Sigmoid colon (tissue), 7 donors: ENCODE measurements around the gene IDI1. TPM values are rescaled to one million over a fixed set of nuclear protein-coding genes. Genes with fewer than 3 reads are reported as not detected.
"Not testable (repeated sequence)": the region's sequence is repeated elsewhere in the genome, so short reads cannot be mapped to it uniquely, and the experiment has no call there.

Source experiments
- DNase-seq: peaks from one replicate; pipeline ENCODE4 v3.0.0-alpha.2; 2019
- H3K27ac ChIP-seq, 4 donors: fragments of 200-600 bp; sonication (generic); one replicate each; pipeline ENCODE4 v1.5.1; 2016 to 2019; ENCODE audit warnings: mild to moderate bottlenecking in 1 of 4
- H3K27me3 ChIP-seq, 3 donors: fragments of 200-600 bp; sonication (generic); one replicate each; pipeline ENCODE4 v1.5.1; 2019; ENCODE audit warnings: mild to moderate bottlenecking in 1 of 3
- H3K36me3 ChIP-seq, 4 donors: fragments of 200-600 bp; sonication (generic); one replicate each; pipeline ENCODE4 v1.5.1; 2016 to 2019
- H3K4me1 ChIP-seq, 4 donors: fragments of 200-600 bp; sonication (generic); one replicate each; pipeline ENCODE4 v1.5.1; 2017 to 2019
- H3K4me3 ChIP-seq, 4 donors: fragments of 200-600 bp; sonication (generic); one replicate each; pipeline ENCODE4 v1.5.1; 2017 to 2019; ENCODE audit warnings: mild to moderate bottlenecking in 2 of 4, moderate library complexity in 1 of 4
- H3K9me3 ChIP-seq, 4 donors: fragments of 200-600 bp in 3 of 4; sonication (generic) in 3 of 4; one replicate each; pipeline versions ENCODE4 v1.5.1 to v1.6.1; 2013 to 2019
- CTCF ChIP-seq, 4 experiments: fragments of 450-650 bp in 3 of 4; fragments of 200-600 bp in 1 of 4; IDR thresholded peaks; one replicate each; pipeline ENCODE4 v1.5.1; 2016 to 2019; ENCODE audit warnings: antibody characterized with exemption in 4 of 4, mild to moderate bottlenecking in 3 of 4, moderate library complexity in 2 of 4
- EP300 ChIP-seq, 4 donors: sonication (generic); formaldehyde crosslinking; IDR thresholded peaks; one replicate each; pipeline ENCODE4 v1.6.1; 2017; ENCODE audit warnings: antibody characterized with exemption in 4 of 4
- POLR2A ChIP-seq, 2 donors: fragments of 450-650 bp; IDR thresholded peaks; one replicate each; pipeline ENCODE4 v1.6.1; 2016; ENCODE audit warnings: antibody characterized with exemption in 2 of 2, mild to moderate bottlenecking in 2 of 2, moderate library complexity in 2 of 2
- POLR2AphosphoS5 ChIP-seq, 4 donors: sonication (generic); formaldehyde crosslinking; IDR thresholded peaks; one replicate each; pipeline ENCODE4 v1.6.1; 2017; ENCODE audit warnings: antibody characterized with exemption in 4 of 4
- WGBS, 2 donors: extraction: QIAGEN DNeasy Blood & Tissue Kit; methylation state at CpG; one replicate each; pipeline ENCODE4 v1.1.7; 2013; 5-methylcytosine and 5-hydroxymethylcytosine counted together
- intact Hi-C: fragments of 100-400 bp; cut with DNase I; formaldehyde crosslinking; loops from one replicate; pipeline ENCODE4 v1.15.1; 2023
- polyA plus RNA-seq, 3 donors: library from polyadenylated mRNA; stranded (reverse); fragments of 200-250 nt; gene quantifications; one replicate each; pipeline ENCODE4 v1.2.3, GENCODE V29; 2013
- total RNA-seq, 4 donors: library from RNA; depleted of rRNA; stranded (reverse); fragments of >200 nt; gene quantifications; one replicate each; pipeline ENCODE4 v1.1.0, GENCODE V29; 2016
- donor health status: healthy with polysubstance abuse.
- donor health status: Bipolar disorder and iron deficiency.
- donor health status: healthy.

The IDI1 gene
- total and polyA plus RNA-seq, 7 donors: 22.4 to 223 (median 35.8) TPM

- intact Hi-C loops: loop anchor here (5.0 kb wide), 1 partner anchor 58 kb away; the partner anchor contains the start of gene GTPBP4
- Histone ChIP-seq H3K36me3 (peaks cover 0 to 39% (median 4%) of the 10 kb centered on the region in 4 donors), H3K4me1 (peaks cover 0 to 24% (median 15%) of the 10 kb centered on the region in 4 donors), H3K9me3 (no peaks in the 10 kb centered on the region), H3K4me3 (no peak overlapping the region), H3K27me3 (no peaks in the 10 kb centered on the region), H3K27ac (peak overlapping the region in 1 of 4 donors; percentile 56)
- WGBS, 2 donors: 82 to 83% methylated on average over 4 of the region's 4 CpGs
- TF ChIP-seq CTCF (IDR thresholded peaks at IDR 0.05) (no peak), POLR2A (IDR thresholded peaks at IDR 0.05) (no peak), POLR2AphosphoS5 (IDR thresholded peaks at IDR 0.05) (no peak), EP300 (IDR thresholded peaks at IDR 0.05) (no peak)
- DNase-seq: no peak
These were observed 4.0 kb downstream of the IDI1 start for GRCh38 chr10:1044964-1045363.

- Histone ChIP-seq H3K27me3 (no peaks in the 10 kb centered on the region), H3K4me1 (peaks cover 0 to 19% (median 12%) of the 10 kb centered on the region in 4 donors), H3K4me3 (no peak overlapping the region), H3K9me3 (no peaks in the 10 kb centered on the region), H3K36me3 (peaks cover 0 to 47% (median 4%) of the 10 kb centered on the region in 4 donors), H3K27ac (peak overlapping the region; percentile 51 to 56 (median 55))
- DNase-seq: no peak
- TF ChIP-seq CTCF (IDR thresholded peaks at IDR 0.05) (no peak), EP300 (IDR thresholded peaks at IDR 0.05) (no peak), POLR2A (IDR thresholded peaks at IDR 0.05) (no peak), POLR2AphosphoS5 (IDR thresholded peaks at IDR 0.05) (no peak)
- intact Hi-C loops: no loop called here
- 66 to 84% methylated on average over 4 of the region's 4 CpGs for WGBS, 2 donors
These were observed 4.8 kb downstream of the IDI1 start for GRCh38 chr10:1044146-1044545.

- DNase-seq: no peak
- no peak overlapping the region for H3K4me3 ChIP-seq
- peak overlapping the region; percentile 51 to 56 (median 55) for H3K27ac ChIP-seq
- intact Hi-C loops: no loop called here
- H3K36me3 ChIP-seq: peaks cover 0 to 48% (median 4%) of the 10 kb centered on the region in 4 donors
- H3K4me1 ChIP-seq: peaks cover 0 to 19% (median 12%) of the 10 kb centered on the region in 4 donors
- no peaks in the 10 kb centered on the region for H3K9me3 ChIP-seq
- no peaks in the 10 kb centered on the region for H3K27me3 ChIP-seq
- WGBS, 2 donors: 50 to 84% methylated on average over 12 of the region's 12 CpGs
- TF ChIP-seq CTCF (IDR thresholded peaks at IDR 0.05) (no peak), POLR2A (IDR thresholded peaks at IDR 0.05) (peak in 1 of 2 donors; percentile 20), EP300 (IDR thresholded peaks at IDR 0.05) (peak in 1 of 4 donors; percentile 42), POLR2AphosphoS5 (IDR thresholded peaks at IDR 0.05) (peak in 2 of 4 donors; percentile 57 to 67)
These were observed 5.4 kb downstream of the IDI1 start for GRCh38 chr10:1043532-1043995.

GRCh38 chr10:1041514-1041913 lies 7.4 kb downstream of the IDI1 start:
- no peak for TF ChIP-seq EP300 (IDR thresholded peaks at IDR 0.05)
- TF ChIP-seq POLR2A (IDR thresholded peaks at IDR 0.05): no peak
- no peak for TF ChIP-seq POLR2AphosphoS5 (IDR thresholded peaks at IDR 0.05)
- no peak for TF ChIP-seq CTCF (IDR thresholded peaks at IDR 0.05)
- WGBS, 2 donors: 94 to 96% methylated on average over 9 of the region's 9 CpGs
- H3K27ac ChIP-seq: no peak overlapping the region
- H3K4me1 ChIP-seq: peaks cover 0 to 12% (median 4%) of the 10 kb centered on the region in 4 donors
- DNase-seq: no peak
- no peak overlapping the region for H3K4me3 ChIP-seq
- no peaks in the 10 kb centered on the region for H3K27me3 ChIP-seq
- H3K9me3 ChIP-seq: no peaks in the 10 kb centered on the region
- intact Hi-C loops: no loop called here
- H3K36me3 ChIP-seq: peaks cover 0 to 61% (median 4%) of the 10 kb centered on the region in 4 donors

- DNase-seq: no peak
- H3K4me1 ChIP-seq: peaks cover 0 to 7% (median 0%) of the 10 kb centered on the region in 4 donors
- no peak overlapping the region for H3K27ac ChIP-seq
- H3K4me3 ChIP-seq: no peak overlapping the region
- TF ChIP-seq POLR2A (IDR thresholded peaks at IDR 0.05) (no peak), CTCF (IDR thresholded peaks at IDR 0.05) (no peak), EP300 (IDR thresholded peaks at IDR 0.05) (no peak), POLR2AphosphoS5 (IDR thresholded peaks at IDR 0.05) (no peak)
- no peaks in the 10 kb centered on the region for H3K9me3 ChIP-seq
- H3K27me3 ChIP-seq: no peaks in the 10 kb centered on the region
- H3K36me3 ChIP-seq: peaks cover 0 to 61% (median 4%) of the 10 kb centered on the region in 4 donors
- intact Hi-C loops: no loop called here
- 90 to 92% methylated on average over 3 of the region's 3 CpGs for WGBS, 2 donors
These were observed 8.8 kb downstream of the IDI1 start for GRCh38 chr10:1040133-1040532.

- H3K4me1 ChIP-seq, H3K9me3 ChIP-seq, DNase-seq, intact Hi-C loops, H3K4me3 ChIP-seq, H3K27ac ChIP-seq, H3K27me3 ChIP-seq: not testable (repeated sequence)
- WGBS, 2 donors: 91 to 94% methylated on average over 15 of the region's 20 CpGs
- peaks cover 0 to 60% (median 4%) of the 10 kb centered on the region in 4 donors for H3K36me3 ChIP-seq
These were observed 10.2 kb downstream of the IDI1 start for GRCh38 chr10:1038769-1039168.
